Tracheal epithelial cell (primary cell): ENCODE measurements around the gene MOXD1. TPM values are rescaled to one million over a fixed set of nuclear protein-coding genes. Genes with fewer than 3 reads are reported as not detected.

ENCODE experiments used
- total RNA-seq: library from RNA; depleted of rRNA; stranded (reverse); fragments of >200 nt; gene quantifications from 2 replicates; pipeline ENCODE4 v1.2.1, GENCODE V29; 2014

Gene MOXD1
- total RNA-seq = under 0.01 and 11.3 TPM in 2 replicates

DNA sequence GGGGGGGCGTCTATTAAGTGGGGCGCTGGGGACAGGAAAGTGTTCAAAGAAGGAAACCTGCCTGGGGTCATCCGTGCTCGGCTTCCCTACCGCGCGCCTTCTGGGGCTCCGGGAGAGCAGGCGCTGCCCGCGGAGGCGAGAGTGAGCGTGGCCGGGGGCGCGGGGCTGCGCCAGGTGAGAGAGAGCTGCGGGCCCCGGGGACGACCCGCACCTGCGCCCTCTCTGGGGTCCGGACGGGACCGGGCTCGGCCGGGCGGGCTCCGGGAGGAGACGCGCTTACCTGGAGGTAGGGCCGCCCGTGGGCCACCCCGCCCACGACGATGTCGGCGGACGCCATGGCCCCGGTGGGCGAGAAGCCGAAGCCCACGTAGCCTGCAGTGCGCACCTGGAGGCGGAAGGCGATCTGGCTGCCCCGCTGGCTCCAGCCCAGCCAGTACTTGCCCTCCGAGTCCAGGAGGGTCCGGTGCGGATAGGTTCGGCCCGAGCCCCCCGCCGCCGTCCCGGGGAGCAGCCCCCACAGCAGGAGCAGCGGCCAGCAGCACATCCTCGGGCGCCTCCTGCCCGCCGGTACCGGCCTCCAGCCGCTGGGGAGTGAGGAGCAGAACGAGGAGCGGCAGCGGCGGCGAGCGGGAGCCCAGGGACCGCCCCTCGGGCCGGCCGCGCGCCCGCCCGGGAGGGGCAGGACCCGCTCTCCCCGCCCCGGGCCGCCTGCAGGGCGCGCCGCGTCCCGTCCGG lies at the start of gene MOXD1:
MOXD1 (minus strand) TSS at position 593 of the 735 bp plus-strand sequence; CDS start at position 544, 49 bp downstream.

Other genes starting within 250 kb of the MOXD1 start
- gene STX7, start 111.6 kb upstream of the MOXD1 start, total RNA-seq = 20.0 and 34.7 TPM in 2 replicates
- gene TAAR9, start 136.8 kb upstream of the MOXD1 start, total RNA-seq = not detected in 2 replicates
- not detected in 2 replicates for gene TAAR8, start 151.2 kb upstream of the MOXD1 start, total RNA-seq
- gene TAAR6, start 168.8 kb upstream of the MOXD1 start, total RNA-seq = not detected in 2 replicates
- not detected in 2 replicates for gene TAAR5, start 188.3 kb upstream of the MOXD1 start, total RNA-seq
- gene TAAR2, start 222.8 kb upstream of the MOXD1 start, total RNA-seq = not detected in 2 replicates